GM12878 (cell line): ENCODE data around the gene MRNIP. TPM values are rescaled to one million over a fixed set of nuclear protein-coding genes. Genes with fewer than 3 reads are reported as not detected.

Experiments
- BACH1 ChIP-seq: fragments of 450-650 bp; IDR thresholded peaks from 2 replicates; pipeline ENCODE4 v1.6.1; 2017; ENCODE audit warnings: mild to moderate bottlenecking, borderline replicate concordance
- BHLHE40 ChIP-seq, 2 experiments: fragments of 450-650 bp in 1 of 2; IDR thresholded peaks; 2 replicates each; pipeline ENCODE4 v1.6.1; 2011 to 2017; ENCODE audit warnings: low read depth in 2 of 2, borderline replicate concordance in 1 of 2, improper control_type of control experiment in 1 of 2, low read length in 1 of 2, mild to moderate bottlenecking in 1 of 2
- EZH2 ChIP-seq: IDR thresholded peaks from 2 replicates; pipeline ENCODE4 v1.6.1; 2012; ENCODE audit warnings: low read depth, mild to moderate bottlenecking, control low read depth, inconsistent platforms, low read length, borderline replicate concordance; ENCODE audit not compliant: control insufficient read depth
- IKZF1 ChIP-seq: fragments of 450-650 bp; conservative IDR thresholded peaks from 2 replicates; pipeline ENCODE4 v1.6.1; 2017; ENCODE audit warnings: antibody characterized with exemption, mild to moderate bottlenecking
- MEF2A ChIP-seq: IDR thresholded peaks from 2 replicates; pipeline ENCODE4 v1.6.1; 2011; ENCODE audit warnings: low read depth, mild to moderate bottlenecking, low read length, moderate library complexity; ENCODE audit not compliant: insufficient read depth
- MLLT1 ChIP-seq: fragments of 450-650 bp; IDR thresholded peaks from 2 replicates; pipeline ENCODE4 v1.6.1; 2016; ENCODE audit warnings: mild to moderate bottlenecking
- MXI1 ChIP-seq: fragments of 150-350 bp; IDR thresholded peaks from 2 replicates; pipeline ENCODE4 v1.6.1; 2011; ENCODE audit warnings: low read depth, mild to moderate bottlenecking, inconsistent platforms, low read length, improper control_type of control experiment
- RAD51 ChIP-seq: fragments of 450-650 bp; IDR thresholded peaks from 2 replicates; pipeline ENCODE4 v1.6.1; 2016; ENCODE audit warnings: moderate library complexity, mild to moderate bottlenecking, inconsistent platforms
- RCOR1 ChIP-seq: conservative IDR thresholded peaks from 2 replicates; pipeline ENCODE4 v1.6.1; 2012; ENCODE audit warnings: low read depth, low read length, improper control_type of control experiment
- SMAD5 ChIP-seq: IDR thresholded peaks from 2 replicates; pipeline ENCODE4 v1.6.1; 2016; ENCODE audit warnings: antibody characterized with exemption, low read depth
- STAT3 ChIP-seq: IDR thresholded peaks from 2 replicates; pipeline ENCODE4 v1.6.1; 2011; ENCODE audit warnings: low read depth, low read length, improper control_type of control experiment
- TCF12 ChIP-seq: IDR thresholded peaks from 2 replicates; pipeline ENCODE4 v1.6.1; 2011; ENCODE audit warnings: low read depth, mild to moderate bottlenecking, low read length
- ZNF217 ChIP-seq: fragments of 450-650 bp; IDR thresholded peaks from 2 replicates; pipeline ENCODE4 v1.6.1; 2017; ENCODE audit warnings: antibody characterized with exemption, mild to moderate bottlenecking
- polyA plus RNA-seq, 11 experiments: library from polyadenylated mRNA; depleted of rRNA in 4 of 11; unstranded in 6 of 11; stranded (reverse) in 5 of 11; fragments of >200 nt; fragmentation: Nextera tagmentation in 4 of 11; fragmentation: Illumina TruSeq in 1 of 11; extraction: Ambion mirVana in 4 of 11; extraction: Trizol in 1 of 11; gene quantifications; 1 replicate in 1 of 11; 2 replicates in 10 of 11; pipeline versions ENCODE4 v1.2.1 to v1.2.3, GENCODE V29; 2011 to 2016; ENCODE audit warnings: inconsistent platforms in 2 of 11, missing spikeins in 2 of 11, low read depth in 1 of 11
- total RNA-seq, 4 experiments: library from RNA; depleted of rRNA in 3 of 4; stranded (reverse); fragments of >200 nt in 3 of 4; fragmentation: Illumina TruSeq in 1 of 4; extraction: Trizol in 1 of 4; gene quantifications; 2 replicates each; pipeline versions ENCODE4 v1.2.1 to v1.2.3, GENCODE V29; 2013 to 2021
- TF ChIP-seq, protein P1 (sequence below): fragments of 450-650 bp; IDR thresholded peaks from 2 replicates; pipeline ENCODE4 v1.6.1; 2017; ENCODE audit warnings: low read depth, mild to moderate bottlenecking, moderate library complexity

Gene MRNIP
- total and polyA plus RNA-seq, 10 of the 15 experiments (the other 5 are each of a cell fraction or from before 2014, with no cell fraction given): 2.4 to 30.4 (median 13.1) TPM

DNA sequence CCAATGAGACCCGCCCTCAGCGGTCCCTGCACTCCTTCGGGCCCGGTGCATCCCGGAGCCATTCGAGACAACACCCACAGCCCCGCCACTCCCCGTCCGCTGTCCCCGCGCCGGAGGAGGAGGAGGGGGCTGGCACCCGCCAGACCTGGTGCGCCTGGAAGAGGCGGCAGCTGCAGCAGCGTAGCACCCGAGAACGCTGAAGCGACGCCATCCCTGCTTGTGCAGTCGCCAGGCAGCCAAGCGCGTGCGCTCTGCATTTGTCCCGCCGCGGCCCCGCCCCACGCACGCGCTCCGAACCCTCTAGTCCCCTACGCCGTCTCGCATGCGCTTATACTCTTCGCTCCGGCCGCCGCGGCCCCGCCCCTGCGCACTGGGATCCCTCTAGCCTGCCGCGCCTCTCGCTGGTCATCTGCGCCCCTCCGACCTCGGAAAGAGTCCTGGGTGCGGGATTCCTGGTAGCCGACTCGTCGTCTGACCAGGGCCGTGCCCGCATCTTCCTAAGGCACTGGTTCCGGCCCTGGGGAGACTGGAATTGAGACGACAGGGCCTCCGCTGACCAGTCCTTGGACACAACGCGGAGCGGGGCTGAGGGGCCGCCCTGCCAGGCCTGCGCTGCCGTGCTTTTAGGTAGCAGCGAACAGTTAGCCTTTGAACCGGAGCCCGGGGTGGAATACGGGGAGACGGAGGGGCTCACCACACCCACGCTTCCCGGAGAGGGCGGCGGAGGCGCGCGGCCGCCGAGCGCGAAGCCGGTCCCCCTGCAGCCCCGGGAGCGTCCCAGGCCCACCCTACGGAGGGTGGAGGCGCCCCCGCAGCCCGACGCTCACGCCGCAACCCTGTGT lies at the start of gene MRNIP (continued):
- TF ChIP-seq MEF2A (no peak), SMAD5 (no peak), MXI1 (peak; percentile 93), RCOR1 (no peak; the same call in 1 of the 2 replicates), MLLT1 (no peak), BHLHE40 (IDR thresholded peaks at IDR 0.05; ENCODE audit: borderline replicate concordance in 1 of 2, low read depth in 2 of 2, low read length in 1 of 2) (peak; percentile 82 to 92; a peak in 3 of 4 replicates), IKZF1 (peak; percentile 95), RAD51 (no peak), ZNF217 (no peak), EZH2 (no peak), STAT3 (no peak), TCF12 (0 out of 2 replicates have a peak, but pooled peaks have one; percentile 35), BACH1 (peak; percentile 55; the same call in 1 of the 2 replicates)
- TF ChIP-seq, protein P1, sequence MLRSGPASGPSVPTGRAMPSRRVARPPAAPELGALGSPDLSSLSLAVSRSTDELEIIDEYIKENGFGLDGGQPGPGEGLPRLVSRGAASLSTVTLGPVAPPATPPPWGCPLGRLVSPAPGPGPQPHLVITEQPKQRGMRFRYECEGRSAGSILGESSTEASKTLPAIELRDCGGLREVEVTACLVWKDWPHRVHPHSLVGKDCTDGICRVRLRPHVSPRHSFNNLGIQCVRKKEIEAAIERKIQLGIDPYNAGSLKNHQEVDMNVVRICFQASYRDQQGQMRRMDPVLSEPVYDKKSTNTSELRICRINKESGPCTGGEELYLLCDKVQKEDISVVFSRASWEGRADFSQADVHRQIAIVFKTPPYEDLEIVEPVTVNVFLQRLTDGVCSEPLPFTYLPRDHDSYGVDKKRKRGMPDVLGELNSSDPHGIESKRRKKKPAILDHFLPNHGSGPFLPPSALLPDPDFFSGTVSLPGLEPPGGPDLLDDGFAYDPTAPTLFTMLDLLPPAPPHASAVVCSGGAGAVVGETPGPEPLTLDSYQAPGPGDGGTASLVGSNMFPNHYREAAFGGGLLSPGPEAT: peak; percentile 43; the same call in 1 of the 2 replicates
